CD4-positive, alpha-beta T cell treated with Interleukin-6 for 4 hours (primary cell): ENCODE measurements around the gene MARCHF2.

Experiments used
- DNase-seq: peaks from one replicate; pipeline ENCODE4 v3.0.0-alpha.2; 2020; ENCODE audit warnings: mixed read lengths

The MARCHF2 gene

GRCh38 chr19:8455018-8455417 is 41.9 kb downstream of the MARCHF2 start:
- no peak for DNase-seq

GRCh38 chr19:8456064-8456463 is 43.0 kb downstream of the MARCHF2 start:
- DNase-seq, result no peak

- DNase-seq, result no peak
Measured at GRCh38 chr19:8457209-8457608, 44.1 kb downstream of the MARCHF2 start.

GRCh38 chr19:8457827-8458226 is 44.7 kb downstream of the MARCHF2 start:
- DNase-seq, result no peak

GRCh38 chr19:8458380-8458779 is 45.3 kb downstream of the MARCHF2 start:
- no peak for DNase-seq

- no peak for DNase-seq
Measured at GRCh38 chr19:8459095-8459494, 46.0 kb downstream of the MARCHF2 start.

- no peak for DNase-seq
Measured at GRCh38 chr19:8459520-8460270, 46.6 kb downstream of the MARCHF2 start.

GRCh38 chr19:8460516-8461298 is 47.6 kb downstream of the MARCHF2 start:
- no peak for DNase-seq

GRCh38 chr19:8461376-8461775 is 48.3 kb downstream of the MARCHF2 start:
- no peak for DNase-seq

- no peak for DNase-seq
Measured at GRCh38 chr19:8461891-8462290, 48.8 kb downstream of the MARCHF2 start.

GRCh38 chr19:8462571-8462970 is 49.5 kb downstream of the MARCHF2 start:
- no peak for DNase-seq

GRCh38 chr19:8463365-8463764 is 50.3 kb downstream of the MARCHF2 start:
- no peak for DNase-seq

- no peak for DNase-seq
Measured at GRCh38 chr19:8466018-8466417, 52.9 kb downstream of the MARCHF2 start.

- DNase-seq, result no peak
Measured at GRCh38 chr19:8468124-8468523, 55.0 kb downstream of the MARCHF2 start.

GRCh38 chr19:8468761-8469373 is 55.8 kb downstream of the MARCHF2 start:
- no peak for DNase-seq

- no peak for DNase-seq
Measured at GRCh38 chr19:8469613-8470368, 56.7 kb downstream of the MARCHF2 start.

- no peak for DNase-seq
Measured at GRCh38 chr19:8473648-8474476, 60.8 kb downstream of the MARCHF2 start.

- no peak for DNase-seq
Measured at GRCh38 chr19:8475005-8475404, 61.9 kb downstream of the MARCHF2 start.

- no peak for DNase-seq
Measured at GRCh38 chr19:8476524-8476923, 63.4 kb downstream of the MARCHF2 start.

- DNase-seq, result no peak
Measured at GRCh38 chr19:8477889-8478288, 64.8 kb downstream of the MARCHF2 start.

GRCh38 chr19:8478598-8478997 is 65.5 kb downstream of the MARCHF2 start:
- no peak for DNase-seq

GRCh38 chr19:8481201-8481600 is 68.1 kb downstream of the MARCHF2 start:
- no peak for DNase-seq
